ENCODE measurements around the gene RASSF6.
A peak's percentile ranks its signal among the peaks of the same experiment; 100 is the strongest.

Gene RASSF6

GRCh38 chr4:73593631-73594241 lies 26.5 kb downstream of the RASSF6 start:
- H3K9me3 ChIP-seq (ENCODE audit: control insufficient read depth, low read length): no peaks in the 10 kb centered on the region
- no peaks in the 10 kb centered on the region for H3K36me3 ChIP-seq (ENCODE audit: control insufficient read depth, insufficient read depth, low read length, severe bottlenecking)
- no peak overlapping the region for H3K4me3 ChIP-seq (ENCODE audit: low read length)
- peak; percentile 73 for DNase-seq (ENCODE audit: low read depth)
- H3K9ac ChIP-seq (ENCODE audit: low read length): no peak overlapping the region
- no peaks in the 10 kb centered on the region for H3K27me3 ChIP-seq (replicated peaks; ENCODE audit: control insufficient read depth, insufficient read depth, low read length)
- peaks cover 18% of the 10 kb centered on the region for H3K4me1 ChIP-seq (ENCODE audit: control insufficient read depth, insufficient read depth, low read length)

- H3K36me3 ChIP-seq (ENCODE audit: control insufficient read depth, insufficient read depth, low read length, severe bottlenecking): no peaks in the 10 kb centered on the region
- no peaks in the 10 kb centered on the region for H3K27me3 ChIP-seq (replicated peaks; ENCODE audit: control insufficient read depth, insufficient read depth, low read length)
- DNase-seq (ENCODE audit: low read depth): peak; percentile 32
- no peak overlapping the region for H3K4me3 ChIP-seq (ENCODE audit: low read length)
- no peak overlapping the region for H3K9ac ChIP-seq (ENCODE audit: low read length)
- H3K4me1 ChIP-seq (ENCODE audit: control insufficient read depth, insufficient read depth, low read length): peaks cover 22% of the 10 kb centered on the region
- H3K9me3 ChIP-seq (ENCODE audit: control insufficient read depth, low read length): no peaks in the 10 kb centered on the region
These were observed 30.1 kb downstream of the RASSF6 start for GRCh38 chr4:73589887-73590801.

- H3K9me3 ChIP-seq (ENCODE audit: control insufficient read depth, low read length): no peaks in the 10 kb centered on the region
- no peaks in the 10 kb centered on the region for H3K27me3 ChIP-seq (replicated peaks; ENCODE audit: control insufficient read depth, insufficient read depth, low read length)
- H3K4me1 ChIP-seq (ENCODE audit: control insufficient read depth, insufficient read depth, low read length): peaks cover 22% of the 10 kb centered on the region
- H3K4me3 ChIP-seq (ENCODE audit: low read length): peak overlapping the region; percentile 44
- H3K9ac ChIP-seq (ENCODE audit: low read length): peak overlapping the region; percentile 11
- DNase-seq (ENCODE audit: low read depth): peak; percentile 84
- no peaks in the 10 kb centered on the region for H3K36me3 ChIP-seq (ENCODE audit: control insufficient read depth, insufficient read depth, low read length, severe bottlenecking)
These were observed 30.9 kb downstream of the RASSF6 start for GRCh38 chr4:73589261-73589847.

GRCh38 chr4:73588613-73589012 lies 31.6 kb downstream of the RASSF6 start:
- Histone ChIP-seq H3K27me3 (replicated peaks; ENCODE audit: control insufficient read depth, insufficient read depth, low read length) (no peaks in the 10 kb centered on the region), H3K4me1 (ENCODE audit: control insufficient read depth, insufficient read depth, low read length) (peaks cover 22% of the 10 kb centered on the region), H3K4me3 (ENCODE audit: low read length) (no peak overlapping the region), H3K9ac (ENCODE audit: low read length) (no peak overlapping the region), H3K36me3 (ENCODE audit: control insufficient read depth, insufficient read depth, low read length, severe bottlenecking) (no peaks in the 10 kb centered on the region), H3K9me3 (ENCODE audit: control insufficient read depth, low read length) (no peaks in the 10 kb centered on the region)
- no peak for DNase-seq (ENCODE audit: low read depth)

GRCh38 chr4:73586666-73587065 lies 33.6 kb downstream of the RASSF6 start:
- Histone ChIP-seq H3K4me3 (ENCODE audit: low read length) (no peak overlapping the region), H3K4me1 (ENCODE audit: control insufficient read depth, insufficient read depth, low read length) (peaks cover 22% of the 10 kb centered on the region), H3K9me3 (ENCODE audit: control insufficient read depth, low read length) (no peaks in the 10 kb centered on the region), H3K36me3 (ENCODE audit: control insufficient read depth, insufficient read depth, low read length, severe bottlenecking) (no peaks in the 10 kb centered on the region), H3K27me3 (replicated peaks; ENCODE audit: control insufficient read depth, insufficient read depth, low read length) (no peaks in the 10 kb centered on the region), H3K9ac (ENCODE audit: low read length) (no peak overlapping the region)
- DNase-seq (ENCODE audit: low read depth): no peak

- Histone ChIP-seq H3K9ac (ENCODE audit: low read length) (no peak overlapping the region), H3K4me3 (ENCODE audit: low read length) (no peak overlapping the region), H3K4me1 (ENCODE audit: control insufficient read depth, insufficient read depth, low read length) (peaks cover 22% of the 10 kb centered on the region), H3K36me3 (ENCODE audit: control insufficient read depth, insufficient read depth, low read length, severe bottlenecking) (no peaks in the 10 kb centered on the region), H3K9me3 (ENCODE audit: control insufficient read depth, low read length) (no peaks in the 10 kb centered on the region), H3K27me3 (replicated peaks; ENCODE audit: control insufficient read depth, insufficient read depth, low read length) (no peaks in the 10 kb centered on the region)
- DNase-seq (ENCODE audit: low read depth): no peak
These were observed 34.2 kb downstream of the RASSF6 start for GRCh38 chr4:73586040-73586439.

GRCh38 chr4:73585345-73585744 lies 34.9 kb downstream of the RASSF6 start:
- DNase-seq (ENCODE audit: low read depth): peak; percentile 37
- Histone ChIP-seq H3K36me3 (ENCODE audit: control insufficient read depth, insufficient read depth, low read length, severe bottlenecking) (no peaks in the 10 kb centered on the region), H3K27me3 (replicated peaks; ENCODE audit: control insufficient read depth, insufficient read depth, low read length) (no peaks in the 10 kb centered on the region), H3K9ac (ENCODE audit: low read length) (no peak overlapping the region), H3K4me1 (ENCODE audit: control insufficient read depth, insufficient read depth, low read length) (peaks cover 20% of the 10 kb centered on the region), H3K4me3 (ENCODE audit: low read length) (no peak overlapping the region), H3K9me3 (ENCODE audit: control insufficient read depth, low read length) (no peaks in the 10 kb centered on the region)

- Histone ChIP-seq H3K4me3 (ENCODE audit: low read length) (no peak overlapping the region), H3K9me3 (ENCODE audit: control insufficient read depth, low read length) (no peaks in the 10 kb centered on the region), H3K4me1 (ENCODE audit: control insufficient read depth, insufficient read depth, low read length) (peaks cover 4% of the 10 kb centered on the region), H3K27me3 (replicated peaks; ENCODE audit: control insufficient read depth, insufficient read depth, low read length) (no peaks in the 10 kb centered on the region), H3K36me3 (ENCODE audit: control insufficient read depth, insufficient read depth, low read length, severe bottlenecking) (no peaks in the 10 kb centered on the region), H3K9ac (ENCODE audit: low read length) (no peak overlapping the region)
- DNase-seq (ENCODE audit: low read depth): no peak
These were observed 36.6 kb downstream of the RASSF6 start for GRCh38 chr4:73583666-73584065.

GRCh38 chr4:73577371-73577770 lies 42.9 kb downstream of the RASSF6 start:
- no peaks in the 10 kb centered on the region for H3K9me3 ChIP-seq (ENCODE audit: control insufficient read depth, low read length)
- no peak overlapping the region for H3K4me3 ChIP-seq (ENCODE audit: low read length)
- no peaks in the 10 kb centered on the region for H3K4me1 ChIP-seq (ENCODE audit: control insufficient read depth, insufficient read depth, low read length)
- DNase-seq (ENCODE audit: low read depth): no peak
- no peak overlapping the region for H3K9ac ChIP-seq (ENCODE audit: low read length)
- no peaks in the 10 kb centered on the region for H3K36me3 ChIP-seq (ENCODE audit: control insufficient read depth, insufficient read depth, low read length, severe bottlenecking)
- H3K27me3 ChIP-seq (replicated peaks; ENCODE audit: control insufficient read depth, insufficient read depth, low read length): no peaks in the 10 kb centered on the region

GRCh38 chr4:73576381-73576780 lies 43.9 kb downstream of the RASSF6 start:
- Histone ChIP-seq H3K9me3 (ENCODE audit: control insufficient read depth, low read length) (no peaks in the 10 kb centered on the region), H3K27me3 (replicated peaks; ENCODE audit: control insufficient read depth, insufficient read depth, low read length) (no peaks in the 10 kb centered on the region), H3K4me3 (ENCODE audit: low read length) (no peak overlapping the region), H3K36me3 (ENCODE audit: control insufficient read depth, insufficient read depth, low read length, severe bottlenecking) (no peaks in the 10 kb centered on the region), H3K9ac (ENCODE audit: low read length) (no peak overlapping the region), H3K4me1 (ENCODE audit: control insufficient read depth, insufficient read depth, low read length) (no peaks in the 10 kb centered on the region)
- peak; percentile 45 for DNase-seq (ENCODE audit: low read depth)

- Histone ChIP-seq H3K4me3 (ENCODE audit: low read length) (no peak overlapping the region), H3K9ac (ENCODE audit: low read length) (no peak overlapping the region), H3K4me1 (ENCODE audit: control insufficient read depth, insufficient read depth, low read length) (no peaks in the 10 kb centered on the region), H3K36me3 (ENCODE audit: control insufficient read depth, insufficient read depth, low read length, severe bottlenecking) (no peaks in the 10 kb centered on the region), H3K27me3 (replicated peaks; ENCODE audit: control insufficient read depth, insufficient read depth, low read length) (no peaks in the 10 kb centered on the region), H3K9me3 (ENCODE audit: control insufficient read depth, low read length) (no peaks in the 10 kb centered on the region)
- no peak for DNase-seq (ENCODE audit: low read depth)
These were observed 44.6 kb downstream of the RASSF6 start for GRCh38 chr4:73575660-73576059.

All from adipocyte (in vitro differentiated cells).